ENCODE data around the gene SVOP. TPM values are rescaled to one million over a fixed set of nuclear protein-coding genes. Genes with fewer than 3 reads are reported as not detected.

The SVOP gene
- total and polyA plus RNA-seq, 11 donors, result 0.14 to 5.3 (median 2.2) TPM

DNA sequence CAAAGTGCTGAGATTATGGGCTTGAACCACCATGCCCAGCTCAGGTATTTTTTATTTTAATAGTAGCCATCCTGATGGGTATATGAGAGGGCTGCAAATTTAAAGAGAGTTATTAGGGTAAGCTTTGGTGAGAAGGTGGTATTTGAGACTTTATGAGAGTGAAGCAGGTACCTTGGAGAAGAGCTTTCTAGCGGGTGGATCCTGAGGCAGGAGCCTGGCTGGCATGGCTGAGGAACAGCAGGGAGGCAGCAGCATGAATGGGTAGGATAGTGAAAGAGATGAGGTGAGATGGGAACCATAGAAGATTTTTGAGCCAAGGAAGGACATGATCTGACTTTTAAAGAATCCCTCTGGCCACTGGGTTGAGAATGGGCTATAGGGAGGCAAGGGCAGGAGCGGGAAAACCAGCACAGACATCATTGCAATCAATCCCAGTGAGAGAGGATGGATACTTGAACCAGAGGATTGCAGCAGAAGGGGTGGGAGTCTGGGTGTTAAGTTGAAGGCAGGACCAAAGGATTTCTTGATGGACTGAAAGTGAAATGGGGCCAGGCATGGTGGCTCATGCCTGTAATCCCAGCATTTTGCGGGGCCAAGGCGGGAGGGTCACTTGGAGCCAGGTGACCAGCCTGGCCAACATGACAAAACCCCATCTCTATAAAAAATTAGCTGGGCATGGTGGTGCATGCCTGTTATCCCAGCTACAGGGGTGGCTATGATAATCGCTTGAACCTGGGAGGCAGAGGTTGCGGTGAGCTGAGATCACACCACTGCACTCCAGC lies 5.7 kb downstream of the SVOP start:
- H3K27me3 ChIP-seq, result peaks cover 0 to 3% (median 0%) of the 10 kb centered on the region in 9 donors
- H3K36me3 ChIP-seq, result no peaks in the 10 kb centered on the region
- ATAC-seq (no peak), DNase-seq (no peak)
- no peak overlapping the region for H3K4me3 ChIP-seq
- 85 to 92% (median 89%) methylated on average over 6 of the region's 6 CpGs for WGBS, 4 donors
- TF ChIP-seq POLR2A (IDR thresholded peaks at IDR 0.05), result no peak
- TF ChIP-seq, protein P1, sequence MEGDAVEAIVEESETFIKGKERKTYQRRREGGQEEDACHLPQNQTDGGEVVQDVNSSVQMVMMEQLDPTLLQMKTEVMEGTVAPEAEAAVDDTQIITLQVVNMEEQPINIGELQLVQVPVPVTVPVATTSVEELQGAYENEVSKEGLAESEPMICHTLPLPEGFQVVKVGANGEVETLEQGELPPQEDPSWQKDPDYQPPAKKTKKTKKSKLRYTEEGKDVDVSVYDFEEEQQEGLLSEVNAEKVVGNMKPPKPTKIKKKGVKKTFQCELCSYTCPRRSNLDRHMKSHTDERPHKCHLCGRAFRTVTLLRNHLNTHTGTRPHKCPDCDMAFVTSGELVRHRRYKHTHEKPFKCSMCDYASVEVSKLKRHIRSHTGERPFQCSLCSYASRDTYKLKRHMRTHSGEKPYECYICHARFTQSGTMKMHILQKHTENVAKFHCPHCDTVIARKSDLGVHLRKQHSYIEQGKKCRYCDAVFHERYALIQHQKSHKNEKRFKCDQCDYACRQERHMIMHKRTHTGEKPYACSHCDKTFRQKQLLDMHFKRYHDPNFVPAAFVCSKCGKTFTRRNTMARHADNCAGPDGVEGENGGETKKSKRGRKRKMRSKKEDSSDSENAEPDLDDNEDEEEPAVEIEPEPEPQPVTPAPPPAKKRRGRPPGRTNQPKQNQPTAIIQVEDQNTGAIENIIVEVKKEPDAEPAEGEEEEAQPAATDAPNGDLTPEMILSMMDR (IDR thresholded peaks at IDR 0.05), result no peak
- H3K9me3 ChIP-seq, result no peaks in the 10 kb centered on the region
- intact Hi-C loops (cut with DNase I), result no loop called here
- H3K27ac ChIP-seq, result no peak overlapping the region
- H3K4me1 ChIP-seq, result no peaks in the 10 kb centered on the region

DNA sequence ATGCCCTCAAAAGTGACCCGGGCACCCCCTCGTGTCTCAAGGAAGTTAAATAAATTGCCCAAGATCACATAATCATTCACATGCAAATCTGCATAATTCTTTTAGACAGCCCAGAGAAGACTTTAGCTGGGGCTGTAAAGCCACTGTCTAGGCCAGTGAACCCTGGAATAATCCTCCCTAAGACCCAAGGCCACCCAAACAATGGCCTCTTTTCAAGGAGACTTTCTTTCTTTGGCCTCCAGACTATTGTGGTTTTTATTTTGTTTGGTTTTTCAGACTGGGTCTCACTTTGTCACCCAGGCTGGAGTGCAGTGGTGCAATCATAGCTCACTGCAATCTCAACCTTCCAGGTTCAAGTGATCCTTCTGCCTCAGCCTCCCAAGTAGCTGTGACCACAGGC lies 10.6 kb downstream of the SVOP start:
- H3K4me3 ChIP-seq, result no peak overlapping the region
- TF ChIP-seq, protein P1 (IDR thresholded peaks at IDR 0.05), result no peak
- TF ChIP-seq POLR2A (IDR thresholded peaks at IDR 0.05), result no peak
- no peaks in the 10 kb centered on the region for H3K36me3 ChIP-seq
- H3K27me3 ChIP-seq, result no peaks in the 10 kb centered on the region
- ATAC-seq (no peak), DNase-seq (no peak)
- H3K4me1 ChIP-seq, result no peaks in the 10 kb centered on the region
- no peak overlapping the region for H3K27ac ChIP-seq
- intact Hi-C loops (cut with DNase I), result no loop called here
- 76 to 85% (median 80%) methylated on average over 2 of the region's 2 CpGs for WGBS, 4 donors
- no peaks in the 10 kb centered on the region for H3K9me3 ChIP-seq

GRCh38 chr12:109009766-109010165 lies 11.1 kb downstream of the SVOP start:
- H3K27me3 ChIP-seq, result no peaks in the 10 kb centered on the region
- WGBS, 4 donors, result 86 to 100% (median 90%) methylated on average over 1 of the region's 1 CpG
- H3K4me3 ChIP-seq, result no peak overlapping the region
- ATAC-seq (no peak), DNase-seq (no peak)
- TF ChIP-seq POLR2A (IDR thresholded peaks at IDR 0.05), result no peak
- TF ChIP-seq, protein P1 (IDR thresholded peaks at IDR 0.05), result no peak
- H3K36me3 ChIP-seq, result no peaks in the 10 kb centered on the region
- intact Hi-C loops (cut with DNase I), result no loop called here
- H3K4me1 ChIP-seq, result no peaks in the 10 kb centered on the region
- H3K27ac ChIP-seq, result no peak overlapping the region
- no peaks in the 10 kb centered on the region for H3K9me3 ChIP-seq

DNA sequence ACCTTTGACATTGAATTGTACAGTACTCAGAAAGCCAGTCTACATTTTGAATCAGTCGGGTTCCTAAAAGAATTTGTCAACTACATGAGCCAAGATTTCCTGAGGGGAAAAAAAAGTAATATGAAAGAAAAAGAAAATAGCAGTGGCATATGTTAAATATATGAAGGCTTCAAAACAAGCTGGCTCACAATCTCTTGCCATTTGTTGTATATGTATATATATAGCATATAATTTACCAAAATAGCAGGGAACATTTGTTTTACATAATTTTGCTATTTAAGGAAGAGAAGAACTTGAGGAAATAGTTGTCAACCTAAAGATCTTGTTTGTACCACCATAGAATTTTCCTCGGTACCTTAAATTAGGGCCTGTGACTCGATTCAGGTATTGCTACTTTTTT lies 16.9 kb downstream of the SVOP start:
- H3K36me3 ChIP-seq, result no peaks in the 10 kb centered on the region
- no peak overlapping the region for H3K27ac ChIP-seq
- no peak overlapping the region for H3K4me3 ChIP-seq
- no peaks in the 10 kb centered on the region for H3K27me3 ChIP-seq
- DNase-seq (no peak), ATAC-seq (no peak)
- WGBS, 4 donors, result 67 to 77% (median 76%) methylated on average over 3 of the region's 3 CpGs
- intact Hi-C loops (cut with DNase I), result no loop called here
- no peaks in the 10 kb centered on the region for H3K4me1 ChIP-seq
- H3K9me3 ChIP-seq, result no peaks in the 10 kb centered on the region
- TF ChIP-seq, protein P1 (IDR thresholded peaks at IDR 0.05), result no peak
- TF ChIP-seq POLR2A (IDR thresholded peaks at IDR 0.05), result no peak
